COLO668 (cell line): Measurements from ENCODE around the gene GASK1B.

Experiments used
- DNase-seq: peaks from one replicate; lab custom pipeline; 2025; ENCODE audit not compliant: unreplicated experiment; lab: John Stamatoyannopoulos, UW

The GASK1B gene

DNA sequence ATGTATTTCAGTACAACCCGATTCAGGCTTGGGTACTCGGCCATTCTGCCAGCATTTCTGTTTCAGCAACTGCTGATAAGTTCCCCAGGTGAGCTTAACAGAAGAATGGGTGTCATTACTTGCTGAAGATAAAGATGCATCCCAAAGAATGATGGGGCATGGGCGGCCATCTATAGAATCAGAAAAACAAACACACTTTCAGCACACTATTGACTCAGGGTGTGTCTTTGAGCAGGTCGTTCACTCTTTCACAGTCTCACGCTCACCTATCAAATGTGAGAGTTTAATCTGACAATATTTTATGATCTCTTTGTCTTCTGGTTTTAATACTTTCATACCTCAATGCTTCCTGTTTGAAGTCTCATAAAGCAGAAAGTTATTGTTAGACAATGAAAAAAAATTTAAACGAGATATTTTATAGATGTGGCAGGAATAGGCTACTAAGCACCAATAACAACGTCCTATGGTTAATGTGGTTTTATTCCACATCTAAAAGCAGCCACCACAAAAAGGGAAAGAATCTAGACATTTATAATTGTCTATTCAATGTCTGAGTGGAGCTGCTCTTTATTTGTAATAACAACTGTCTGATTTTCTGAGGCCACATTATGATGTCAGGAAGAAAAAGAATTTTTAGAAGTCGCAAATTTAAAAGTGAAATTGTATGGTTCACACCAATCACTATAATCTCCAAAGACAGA, 17.0 kb downstream of the GASK1B start:
- peak; percentile 8 for DNase-seq

DNA sequence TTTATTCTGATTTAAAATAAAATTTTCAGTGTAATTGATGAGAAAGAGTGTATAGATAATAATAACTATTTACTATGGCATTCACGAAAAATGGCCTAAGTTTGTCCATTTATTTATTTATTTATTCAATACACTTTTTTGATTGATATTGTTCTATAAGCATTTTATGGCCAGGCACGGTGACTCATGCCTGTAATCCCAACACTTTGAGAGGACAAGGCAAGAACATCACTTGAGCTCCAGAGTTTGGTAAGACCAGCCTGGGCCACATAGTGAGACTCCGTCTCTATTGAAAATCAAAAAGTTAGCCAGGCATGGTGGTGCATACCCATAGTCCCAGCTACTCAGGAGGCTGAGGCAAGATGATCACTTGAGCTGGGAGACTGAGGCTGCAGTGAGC, 25.7 kb downstream of the GASK1B start:
- DNase-seq: no peak

DNA sequence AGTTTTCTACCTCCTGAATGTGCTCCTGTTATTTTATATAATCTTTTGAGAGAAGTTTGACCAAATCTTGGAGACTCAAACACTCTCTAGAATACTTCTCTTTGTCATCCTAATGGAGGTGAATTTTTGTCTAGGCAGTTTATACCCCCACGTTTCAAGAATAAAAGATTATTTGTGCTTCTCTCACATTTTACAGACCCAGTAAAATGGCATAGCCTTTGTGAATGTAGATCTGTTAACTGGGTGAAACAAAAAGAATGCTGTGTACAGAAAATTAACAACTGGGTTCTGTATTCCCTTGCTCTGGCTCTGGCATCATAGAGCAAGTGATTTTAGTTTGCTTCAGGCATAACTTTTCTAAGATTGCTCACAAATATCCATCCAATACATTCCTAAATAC, 26.1 kb downstream of the GASK1B start:
- no peak for DNase-seq

DNA sequence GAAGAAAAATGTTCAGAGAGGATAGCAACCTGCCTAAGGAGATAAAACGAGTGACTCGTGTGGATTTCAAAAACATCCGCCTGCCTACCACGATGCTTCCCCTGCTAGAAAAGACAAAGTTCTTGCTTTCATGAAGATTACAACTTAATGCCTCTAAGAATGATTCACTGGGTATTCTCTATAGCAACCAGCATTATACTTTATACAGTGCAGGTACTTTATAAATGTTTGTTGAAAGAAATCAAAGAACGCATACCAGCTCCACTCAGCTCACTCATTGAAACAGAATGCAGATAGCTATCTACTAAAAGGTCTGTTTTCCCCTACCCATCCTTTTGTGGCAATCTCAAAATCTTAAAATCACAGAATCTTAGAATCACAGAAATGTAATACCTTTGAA, 33.7 kb downstream of the GASK1B start:
- DNase-seq: no peak

DNA sequence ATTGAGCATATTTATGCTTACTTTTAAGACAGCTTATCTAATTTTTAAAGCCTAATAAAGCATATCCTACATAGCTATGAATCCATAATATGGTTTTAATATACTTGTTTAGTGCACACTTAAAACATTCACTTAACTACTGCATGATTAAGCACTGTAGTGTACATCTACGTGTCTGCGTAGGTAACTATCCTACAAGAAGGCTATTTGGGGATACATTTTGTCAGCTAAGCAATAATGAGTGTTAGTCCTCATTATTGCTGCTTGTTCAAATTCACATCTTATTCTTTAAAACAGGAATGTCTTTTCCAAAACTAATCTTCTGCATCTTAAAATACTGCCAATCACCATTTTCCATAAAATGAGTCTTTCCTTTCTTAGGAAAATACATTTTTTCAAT, 38.6 kb downstream of the GASK1B start:
- DNase-seq: no peak

DNA sequence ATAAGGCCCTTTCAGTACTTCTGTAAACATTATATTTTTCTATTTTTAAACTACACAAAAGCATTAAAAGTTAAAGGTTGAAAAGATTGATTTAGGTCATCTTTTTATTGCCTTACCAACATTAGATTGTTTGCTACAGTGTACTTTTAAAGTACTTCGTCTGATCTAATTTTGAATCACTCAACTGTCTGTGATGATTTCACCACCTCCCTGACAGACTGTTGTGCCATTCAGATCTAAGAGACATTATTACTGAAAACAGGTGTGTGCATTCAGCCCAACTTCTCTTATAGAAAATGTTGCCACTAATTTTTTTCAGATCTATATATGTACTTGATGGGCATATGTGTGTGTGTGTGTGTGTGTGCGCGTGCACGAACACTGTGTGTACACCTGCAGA, 39.3 kb downstream of the GASK1B start:
- DNase-seq: no peak

DNA sequence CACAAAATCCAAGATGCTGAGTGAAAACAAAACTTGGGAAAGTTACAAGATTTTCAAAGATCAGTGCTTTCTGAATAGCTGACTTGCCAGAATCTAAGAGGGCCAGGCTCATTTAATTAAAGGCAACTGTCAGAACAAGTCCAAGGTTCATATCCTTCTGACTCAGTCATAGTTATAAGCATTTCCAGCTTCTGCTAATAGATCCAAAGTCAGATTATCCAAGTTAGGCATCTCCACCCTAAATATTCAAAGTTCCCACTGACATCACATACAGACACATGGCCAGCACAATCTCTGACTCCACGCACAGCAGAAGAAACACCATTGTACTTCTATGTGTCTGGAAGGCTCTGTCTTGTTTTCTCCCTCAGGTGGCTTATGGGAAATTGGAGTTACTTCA, 41.8 kb downstream of the GASK1B start:
- DNase-seq: no peak

DNA sequence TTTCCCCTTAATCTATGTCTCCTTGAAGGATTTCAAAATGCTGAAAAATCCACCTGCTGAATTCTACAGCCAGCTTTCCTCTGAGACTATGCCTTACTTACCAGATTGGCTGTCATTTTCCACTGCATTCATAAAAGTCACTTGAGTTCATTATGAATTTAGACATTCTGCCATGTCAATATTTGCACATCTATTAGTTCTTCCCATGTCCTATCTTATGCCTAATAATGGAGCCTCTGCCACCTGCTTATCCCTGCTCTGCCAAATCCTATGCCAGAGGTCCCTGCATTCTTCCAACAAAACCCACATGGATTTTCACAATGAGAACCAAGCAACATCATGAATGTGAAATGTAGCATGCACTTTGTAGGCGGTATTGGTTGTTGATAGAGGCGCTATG, 42.6 kb downstream of the GASK1B start:
- no peak for DNase-seq

DNA sequence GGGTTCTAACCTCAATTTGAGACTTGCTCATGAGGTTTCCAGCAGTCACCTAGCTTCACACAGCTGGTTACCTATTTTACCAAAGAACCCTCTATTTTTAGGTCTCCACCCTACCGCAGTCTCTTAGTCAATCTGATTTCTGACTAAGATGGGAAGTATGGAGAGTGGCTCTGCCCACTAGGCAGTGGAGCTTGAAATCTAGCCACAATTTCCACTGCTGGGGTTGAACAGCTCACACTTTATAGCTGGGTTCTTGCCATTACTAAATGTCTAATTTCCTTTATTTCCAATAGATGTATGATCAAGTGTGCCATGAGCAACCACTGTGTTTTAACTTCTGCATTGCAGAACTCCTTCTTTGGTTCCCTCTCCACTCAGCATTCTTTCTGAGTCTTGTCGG, 43.1 kb downstream of the GASK1B start:
- no peak for DNase-seq

DNA sequence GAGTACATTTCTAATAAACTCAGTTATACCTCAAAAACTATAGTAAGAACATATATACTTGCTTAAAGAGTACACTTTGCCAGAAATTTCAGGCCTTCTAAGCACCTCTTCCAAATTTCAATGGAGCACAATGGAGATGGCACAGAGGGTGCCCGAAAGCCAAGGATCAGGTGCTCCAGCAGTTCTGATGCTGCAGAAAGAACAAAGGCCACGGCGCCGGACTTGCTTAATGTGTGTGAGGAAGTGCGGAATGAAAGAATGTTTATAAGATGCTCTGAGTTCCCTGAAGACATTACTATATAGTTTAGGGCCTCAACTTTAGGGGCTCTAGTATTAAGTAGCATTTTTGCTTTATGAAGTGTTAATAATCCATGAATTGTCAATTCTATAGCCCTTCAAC, 44.3 kb downstream of the GASK1B start:
- DNase-seq: no peak

DNA sequence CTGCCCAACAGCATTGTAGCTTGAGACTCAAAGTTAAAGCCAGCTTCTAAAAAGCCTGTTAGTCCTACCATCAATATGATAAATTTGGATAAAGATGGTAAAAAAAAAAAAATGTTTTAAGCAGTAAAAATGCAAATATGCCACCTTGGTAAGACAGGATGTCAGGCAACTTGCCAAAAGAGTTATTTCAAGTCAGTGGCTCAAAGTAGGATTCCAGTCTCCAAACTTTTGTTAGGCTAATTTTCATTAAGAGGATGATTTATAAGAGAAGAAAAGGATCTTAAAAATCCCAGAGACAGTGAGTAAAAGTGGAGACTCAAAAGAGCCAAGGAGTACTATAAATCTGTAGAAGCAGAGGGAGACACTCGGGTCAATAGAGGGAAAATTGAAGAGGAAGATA, 47.5 kb downstream of the GASK1B start:
- DNase-seq: no peak
